Measurements from ENCODE around the gene PDZRN3.

Gene PDZRN3

GRCh38 chr3:73401059-73401458, 223.7 kb downstream of the PDZRN3 start:
- in situ Hi-C loops (cut with HindIII; ENCODE audit: low sequenced_read_pairs): no loop called here

DNA sequence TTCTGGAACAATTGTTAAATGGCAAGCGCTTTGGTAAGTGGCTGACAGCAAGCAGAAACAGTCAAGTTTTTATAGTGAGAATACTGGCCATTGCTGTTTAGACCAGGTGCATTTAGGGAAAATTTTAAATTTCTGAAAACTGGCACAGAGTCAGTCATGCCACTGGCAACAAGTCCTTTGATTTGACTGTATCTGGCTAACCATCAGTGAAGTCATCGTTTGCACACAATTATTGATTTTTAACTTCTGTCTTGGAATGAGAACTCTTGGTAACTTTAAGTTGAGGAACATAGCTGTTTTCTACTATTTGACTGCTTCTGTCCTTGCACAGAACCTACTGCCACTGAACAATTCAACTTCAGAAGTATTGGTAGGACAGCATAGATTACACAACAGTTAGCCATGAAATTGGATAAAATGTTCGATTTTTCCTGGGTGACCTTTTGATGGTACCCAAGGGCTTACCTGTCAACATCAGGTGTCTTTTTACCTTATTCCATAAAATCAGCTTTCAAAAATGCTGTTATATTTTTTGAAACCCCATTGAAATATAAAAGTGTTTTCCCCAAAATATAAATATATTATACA, 225.0 kb downstream of the PDZRN3 start:
- in situ Hi-C loops (cut with HindIII; ENCODE audit: low sequenced_read_pairs): no loop called here

DNA sequence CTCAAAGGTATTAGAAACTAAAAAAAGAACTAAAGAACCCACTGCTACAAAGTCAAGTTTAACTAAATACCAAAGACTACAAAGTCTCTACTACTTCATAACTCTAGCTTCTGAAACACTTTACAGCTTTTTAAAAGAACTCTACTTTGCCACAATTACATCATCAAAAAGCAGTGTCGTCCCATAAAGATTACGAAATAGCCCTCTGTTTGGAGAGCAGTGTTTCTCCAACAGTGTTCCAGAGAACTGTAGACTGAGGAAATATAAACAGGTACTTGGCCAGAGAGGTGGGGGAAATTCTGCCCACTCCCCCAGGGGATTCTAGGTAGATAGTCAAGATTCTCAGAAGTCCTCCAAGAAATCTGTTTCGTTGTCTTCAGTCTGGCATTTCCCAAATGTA, 225.6 kb downstream of the PDZRN3 start:
- in situ Hi-C loops (cut with HindIII; ENCODE audit: low sequenced_read_pairs): no loop called here

- in situ Hi-C loops (cut with HindIII; ENCODE audit: low sequenced_read_pairs): no loop called here
Observed at GRCh38 chr3:73398084-73398483, 226.7 kb downstream of the PDZRN3 start.

DNA sequence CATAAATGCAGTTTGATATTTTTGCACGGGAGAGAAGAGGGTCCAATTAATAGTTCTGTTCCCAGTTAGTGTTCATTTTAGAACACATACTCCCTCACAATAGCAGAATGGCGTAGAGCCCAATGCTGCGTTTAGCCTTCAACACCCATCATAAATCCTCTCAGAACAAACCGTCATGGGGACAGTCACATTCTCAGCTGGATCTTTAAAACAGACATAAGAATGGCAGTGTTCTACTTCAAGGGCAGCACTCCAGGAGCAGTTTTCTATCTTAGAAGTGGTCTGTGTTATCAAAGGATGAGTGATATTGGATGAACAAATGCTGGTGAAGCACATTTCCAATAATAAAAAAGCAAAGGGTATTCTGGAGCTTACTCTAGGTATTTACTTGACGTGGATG, 230.5 kb downstream of the PDZRN3 start:
- in situ Hi-C loops (cut with HindIII; ENCODE audit: low sequenced_read_pairs): no loop called here

DNA sequence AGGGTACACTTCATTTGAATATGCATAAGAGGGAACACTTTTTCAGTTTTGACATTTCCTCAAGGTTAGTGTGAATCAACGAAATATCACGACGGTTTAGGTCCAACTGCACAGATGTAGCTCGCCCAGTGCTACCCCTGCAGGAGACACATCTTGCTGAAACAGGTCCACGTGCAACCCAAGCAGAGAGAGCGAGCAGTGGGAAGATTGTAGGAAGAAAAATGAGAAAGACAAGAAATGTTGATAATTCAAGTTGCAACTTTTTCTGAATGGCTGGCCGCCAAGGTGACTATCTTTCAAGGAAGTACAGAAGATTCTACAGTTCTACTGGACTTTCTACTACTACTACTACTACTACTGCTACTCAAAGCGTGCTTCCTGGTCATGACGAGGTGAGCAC, 231.7 kb downstream of the PDZRN3 start:
- in situ Hi-C loops (cut with HindIII; ENCODE audit: low sequenced_read_pairs): no loop called here

DNA sequence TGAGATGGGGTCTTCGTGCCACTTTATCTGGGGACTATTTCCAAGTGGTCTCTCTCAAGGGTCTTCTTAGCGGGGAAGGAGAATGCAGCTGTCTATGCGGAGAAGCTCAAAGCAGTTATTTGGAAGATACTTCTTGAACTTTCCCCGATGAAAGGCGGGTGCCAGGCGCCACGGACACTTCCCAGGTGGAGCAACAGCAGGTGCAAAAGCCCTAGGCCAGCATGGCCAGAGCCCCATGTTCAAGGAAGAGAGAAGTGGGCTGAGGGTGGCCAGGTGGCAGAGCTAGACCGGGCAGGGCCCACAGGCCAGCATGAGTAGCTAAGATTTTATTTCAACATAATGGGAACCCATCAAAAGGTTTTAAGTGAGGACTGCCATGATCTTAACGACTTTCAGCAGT, 232.8 kb downstream of the PDZRN3 start:
- in situ Hi-C loops (cut with HindIII; ENCODE audit: low sequenced_read_pairs): no loop called here

DNA sequence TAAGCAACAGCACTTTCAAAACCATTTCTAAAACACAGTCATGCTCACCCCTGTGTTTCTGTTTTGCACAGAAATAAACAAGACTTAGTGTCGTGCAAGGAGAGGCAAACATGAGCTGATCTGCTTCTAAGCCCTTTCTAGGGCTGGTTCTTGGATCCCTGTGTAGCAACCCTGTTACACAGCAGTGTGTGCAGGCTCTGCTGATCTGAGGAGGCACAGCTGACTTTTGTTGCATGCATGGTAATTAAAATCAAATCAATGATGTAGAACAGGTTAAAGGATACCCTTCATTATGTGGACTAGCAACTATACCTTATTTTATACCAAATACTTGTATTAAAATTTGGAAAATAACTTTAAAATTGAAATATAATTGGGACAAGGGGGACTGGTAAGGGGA, 234.8 kb downstream of the PDZRN3 start:
- in situ Hi-C loops (cut with HindIII; ENCODE audit: low sequenced_read_pairs): no loop called here

- in situ Hi-C loops (cut with HindIII; ENCODE audit: low sequenced_read_pairs): no loop called here
Observed at GRCh38 chr3:73389117-73389813, 235.5 kb downstream of the PDZRN3 start.

DNA sequence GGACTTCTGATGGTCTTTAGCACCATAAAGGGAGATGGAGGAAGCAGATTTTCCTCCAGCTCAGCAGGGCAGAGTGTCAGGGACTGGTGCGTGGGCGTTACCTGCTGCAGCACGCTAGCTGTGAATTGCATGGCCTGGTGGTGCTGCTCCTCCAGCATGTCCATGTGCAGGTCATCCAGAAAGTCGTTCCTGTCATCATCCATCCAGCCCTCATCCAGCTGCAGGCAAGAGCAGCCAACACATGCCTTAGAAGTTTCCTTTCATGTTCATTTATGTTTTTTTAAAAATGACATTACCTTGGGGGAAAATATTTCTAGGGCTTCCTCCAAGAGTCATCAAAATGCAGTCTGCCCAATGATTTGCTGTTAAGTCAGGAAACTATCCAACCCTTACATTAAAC, 239.2 kb downstream of the PDZRN3 start:
- in situ Hi-C loops (cut with HindIII; ENCODE audit: low sequenced_read_pairs): no loop called here

DNA sequence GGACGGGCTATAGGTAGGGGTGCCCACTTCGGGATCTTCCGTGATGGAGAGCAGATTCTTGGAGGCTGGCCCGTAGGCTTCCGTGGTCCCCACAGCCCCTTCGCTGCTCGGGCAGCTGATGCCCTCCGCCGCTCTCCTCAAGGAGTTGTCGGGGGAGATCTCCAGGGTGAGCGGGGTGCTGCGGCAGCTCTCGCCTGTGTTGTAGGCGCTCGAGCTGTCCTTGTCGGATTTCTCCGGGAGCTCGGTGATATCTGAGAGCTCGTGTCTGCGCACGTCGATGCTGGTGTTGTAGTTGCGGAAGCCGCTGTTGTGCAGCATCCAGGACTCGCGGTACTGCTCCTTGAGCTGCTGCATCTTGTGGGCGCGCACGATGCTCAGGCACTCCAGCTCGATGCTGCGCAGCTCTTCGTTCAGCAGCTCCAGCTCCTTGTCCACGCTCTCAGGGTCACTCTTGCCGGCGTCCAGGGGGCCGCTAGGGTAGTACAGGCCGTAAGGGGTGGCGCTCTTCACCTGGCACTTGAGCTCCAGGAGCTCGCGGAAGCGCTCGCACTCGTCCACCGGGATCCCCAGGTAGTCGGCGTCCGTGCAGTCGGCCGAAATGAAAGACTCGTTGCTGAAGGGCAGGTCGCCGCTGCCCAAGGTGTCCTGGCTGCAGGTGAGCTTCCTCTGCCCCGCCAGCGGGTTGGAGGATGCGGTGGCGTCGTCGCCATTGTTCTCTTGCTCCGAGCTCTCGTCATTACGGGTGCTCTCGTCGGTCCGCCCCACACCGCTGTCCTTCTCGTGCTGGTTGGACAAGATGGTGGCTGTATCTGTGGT, 240.4 kb downstream of the PDZRN3 start:
- in situ Hi-C loops (cut with HindIII; ENCODE audit: low sequenced_read_pairs): no loop called here

- in situ Hi-C loops (cut with HindIII; ENCODE audit: low sequenced_read_pairs): no loop called here
Observed at GRCh38 chr3:73383470-73384049, 241.2 kb downstream of the PDZRN3 start.

GRCh38 chr3:73381551-73381950, 243.2 kb downstream of the PDZRN3 start:
- in situ Hi-C loops (cut with HindIII; ENCODE audit: low sequenced_read_pairs): no loop called here

- in situ Hi-C loops (cut with HindIII; ENCODE audit: low sequenced_read_pairs): no loop called here
Observed at GRCh38 chr3:73380735-73381532, 243.8 kb downstream of the PDZRN3 start.

GRCh38 chr3:73379465-73379864, 245.3 kb downstream of the PDZRN3 start:
- in situ Hi-C loops (cut with HindIII; ENCODE audit: low sequenced_read_pairs): no loop called here

- in situ Hi-C loops (cut with HindIII; ENCODE audit: low sequenced_read_pairs): no loop called here
Observed at GRCh38 chr3:73378207-73378606, 246.5 kb downstream of the PDZRN3 start.

- in situ Hi-C loops (cut with HindIII; ENCODE audit: low sequenced_read_pairs): no loop called here
Observed at GRCh38 chr3:73365756-73366397, 258.9 kb downstream of the PDZRN3 start.

GRCh38 chr3:73364517-73364916, 260.2 kb downstream of the PDZRN3 start:
- in situ Hi-C loops (cut with HindIII; ENCODE audit: low sequenced_read_pairs): no loop called here

DNA sequence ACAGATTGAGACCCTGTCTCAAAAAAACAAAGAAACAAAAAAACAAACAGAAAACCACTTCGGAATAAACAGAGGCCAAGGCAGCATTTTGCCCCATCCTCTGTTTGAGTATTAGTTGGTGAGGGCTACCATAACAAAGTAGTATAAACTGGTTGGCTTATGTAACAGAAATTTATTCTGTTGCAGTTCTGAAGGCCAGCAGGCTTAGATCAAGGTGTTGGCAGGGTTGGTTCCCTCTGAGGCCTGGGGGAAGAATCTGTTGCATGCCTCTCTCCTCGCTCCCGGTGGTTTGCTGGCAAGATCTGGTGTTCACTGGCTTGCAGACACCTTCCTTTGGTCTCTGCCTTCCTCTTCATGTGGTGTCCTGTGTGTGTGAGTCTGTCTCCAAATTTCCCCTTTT, 261.6 kb downstream of the PDZRN3 start:
- in situ Hi-C loops (cut with HindIII; ENCODE audit: low sequenced_read_pairs): no loop called here

GRCh38 chr3:73361591-73361990, 263.1 kb downstream of the PDZRN3 start:
- in situ Hi-C loops (cut with HindIII; ENCODE audit: low sequenced_read_pairs): no loop called here
